ENCODE results near the gene WDFY2. TPM values are rescaled to one million over a fixed set of nuclear protein-coding genes. Genes with fewer than 3 reads are reported as not detected.

The WDFY2 gene
- total RNA-seq, 1 donor from 2014 or later, result 3.9 TPM

DNA sequence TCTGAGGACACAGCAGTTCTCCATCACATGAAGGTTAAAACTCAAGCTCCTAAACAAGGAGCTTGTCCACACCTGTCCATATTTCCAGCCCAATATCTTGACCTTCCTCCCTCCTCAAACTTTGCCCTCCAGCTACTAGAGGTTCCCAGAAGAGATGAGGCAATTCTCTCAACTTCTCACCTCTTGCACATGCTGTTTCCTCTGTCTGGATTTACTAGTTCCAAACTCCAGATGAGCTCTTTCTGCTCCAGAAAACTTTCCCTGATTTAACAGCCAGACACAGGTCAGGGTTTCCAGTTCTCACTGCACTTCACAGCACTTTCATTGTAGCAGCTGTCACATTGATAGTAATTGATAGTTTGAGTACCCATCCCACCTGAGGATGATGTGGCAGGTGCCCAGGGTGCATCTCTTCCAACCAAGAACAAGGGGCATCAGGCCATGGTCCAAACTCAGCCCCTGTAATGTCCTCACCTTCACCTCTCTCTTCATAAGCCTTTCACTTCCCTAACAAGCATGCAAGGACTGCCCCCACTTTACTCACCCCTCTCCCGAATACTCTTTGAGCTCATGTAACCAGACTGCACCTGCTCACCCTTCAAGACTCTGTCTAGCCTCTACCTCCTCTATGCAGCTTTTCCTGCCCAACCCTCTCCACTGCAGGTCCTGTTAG is 3.0 kb upstream of the WDFY2 start:
- no peak overlapping the region for H3K4me3 Mint-ChIP-seq (ENCODE audit: unreplicated experiment)
- H3K27ac Mint-ChIP-seq (ENCODE audit: unreplicated experiment), result no peak overlapping the region
- no peaks in the 10 kb centered on the region for H3K27me3 Mint-ChIP-seq (ENCODE audit: low read depth)
- no peak for DNase-seq (ENCODE audit: low spot score)
- H3K4me1 Mint-ChIP-seq (ENCODE audit: low read depth), result peaks cover 14% of the 10 kb centered on the region
- TF ChIP-seq, protein P1, sequence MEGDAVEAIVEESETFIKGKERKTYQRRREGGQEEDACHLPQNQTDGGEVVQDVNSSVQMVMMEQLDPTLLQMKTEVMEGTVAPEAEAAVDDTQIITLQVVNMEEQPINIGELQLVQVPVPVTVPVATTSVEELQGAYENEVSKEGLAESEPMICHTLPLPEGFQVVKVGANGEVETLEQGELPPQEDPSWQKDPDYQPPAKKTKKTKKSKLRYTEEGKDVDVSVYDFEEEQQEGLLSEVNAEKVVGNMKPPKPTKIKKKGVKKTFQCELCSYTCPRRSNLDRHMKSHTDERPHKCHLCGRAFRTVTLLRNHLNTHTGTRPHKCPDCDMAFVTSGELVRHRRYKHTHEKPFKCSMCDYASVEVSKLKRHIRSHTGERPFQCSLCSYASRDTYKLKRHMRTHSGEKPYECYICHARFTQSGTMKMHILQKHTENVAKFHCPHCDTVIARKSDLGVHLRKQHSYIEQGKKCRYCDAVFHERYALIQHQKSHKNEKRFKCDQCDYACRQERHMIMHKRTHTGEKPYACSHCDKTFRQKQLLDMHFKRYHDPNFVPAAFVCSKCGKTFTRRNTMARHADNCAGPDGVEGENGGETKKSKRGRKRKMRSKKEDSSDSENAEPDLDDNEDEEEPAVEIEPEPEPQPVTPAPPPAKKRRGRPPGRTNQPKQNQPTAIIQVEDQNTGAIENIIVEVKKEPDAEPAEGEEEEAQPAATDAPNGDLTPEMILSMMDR (IDR thresholded peaks at IDR 0.05), result no peak
- H3K36me3 Mint-ChIP-seq (ENCODE audit: low read depth), result no peaks in the 10 kb centered on the region
- no peaks in the 10 kb centered on the region for H3K9me3 Mint-ChIP-seq (ENCODE audit: low read depth)

DNA sequence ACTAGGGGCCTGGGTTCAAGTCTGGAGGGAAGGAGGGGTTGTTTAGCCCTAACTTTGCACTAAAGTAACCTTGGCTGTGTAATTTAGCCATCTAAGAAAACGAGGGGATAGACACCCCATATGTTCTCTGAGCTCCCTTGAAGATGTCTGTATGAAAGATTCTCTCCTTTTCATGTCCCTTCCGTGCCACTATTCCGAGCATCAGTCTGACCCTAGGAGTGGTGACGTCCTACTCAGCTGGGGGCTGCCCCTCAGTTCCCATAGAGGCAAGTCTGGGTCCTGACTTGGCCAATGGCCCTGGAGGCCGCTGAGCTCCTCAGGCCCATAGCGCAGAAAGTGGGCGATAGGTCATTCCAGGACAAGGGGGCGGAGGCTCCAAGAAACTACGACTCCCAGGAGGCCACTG is 790 bp upstream of the WDFY2 start:
- peak overlapping the region; percentile 87 for H3K4me3 Mint-ChIP-seq (ENCODE audit: unreplicated experiment)
- no peaks in the 10 kb centered on the region for H3K9me3 Mint-ChIP-seq (ENCODE audit: low read depth)
- no peaks in the 10 kb centered on the region for H3K36me3 Mint-ChIP-seq (ENCODE audit: low read depth)
- H3K27ac Mint-ChIP-seq (ENCODE audit: unreplicated experiment), result peak overlapping the region; percentile 93
- TF ChIP-seq, protein P1 (IDR thresholded peaks at IDR 0.05), result no peak
- DNase-seq (ENCODE audit: low spot score), result no peak
- H3K27me3 Mint-ChIP-seq (ENCODE audit: low read depth), result no peaks in the 10 kb centered on the region
- H3K4me1 Mint-ChIP-seq (ENCODE audit: low read depth), result peaks cover 16% of the 10 kb centered on the region

DNA sequence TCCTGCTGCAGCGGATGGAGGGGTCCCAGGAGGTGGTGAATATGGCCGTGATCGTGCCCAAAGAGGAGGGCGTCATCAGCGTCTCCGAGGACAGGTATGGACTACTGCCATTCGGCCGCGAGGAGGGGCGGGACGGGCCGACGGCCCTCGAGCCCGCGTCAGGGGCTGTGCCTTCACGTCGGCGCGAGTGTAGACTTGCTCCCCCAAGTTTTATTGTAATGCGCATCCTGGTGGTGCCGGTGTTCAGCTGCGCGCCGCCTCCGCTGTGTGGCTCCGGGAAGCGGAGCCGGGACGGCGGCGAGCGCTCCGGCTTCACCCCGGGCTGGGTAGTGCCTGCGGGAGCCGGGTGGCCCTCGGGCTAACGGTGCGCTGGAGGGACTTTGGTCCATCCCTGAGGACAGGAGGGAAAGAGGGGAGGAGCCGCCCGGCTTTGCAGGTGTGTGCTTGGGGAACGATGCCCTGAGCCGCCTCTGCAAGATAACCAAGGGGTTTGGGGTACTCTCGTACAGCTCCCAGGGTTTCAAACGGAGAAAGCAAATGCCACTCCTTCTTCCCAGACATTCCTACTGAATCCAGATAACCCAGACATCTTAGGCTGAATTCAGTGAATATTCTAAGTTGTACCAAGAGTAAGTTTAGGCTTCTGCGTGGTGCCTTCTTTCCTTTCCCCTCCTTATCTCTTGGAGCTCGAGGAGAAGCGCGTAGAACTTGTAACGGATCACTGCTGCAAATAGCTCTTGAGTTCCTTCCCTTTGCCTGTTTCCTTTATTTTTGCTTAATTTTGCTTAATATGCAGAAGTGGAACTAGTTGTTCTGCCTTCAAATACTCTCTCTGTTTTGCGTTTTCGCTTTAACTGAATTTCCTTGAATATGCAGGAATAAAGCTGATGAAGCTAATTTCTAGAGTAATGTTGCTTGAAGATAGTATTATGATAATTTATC is 740 bp downstream of the WDFY2 start:
- TF ChIP-seq, protein P1 (IDR thresholded peaks at IDR 0.05), result peak; percentile 62
- Mint-ChIP-seq H3K36me3 (ENCODE audit: low read depth) (no peaks in the 10 kb centered on the region), H3K4me3 (ENCODE audit: unreplicated experiment) (peak overlapping the region; percentile 87), H3K27ac (ENCODE audit: unreplicated experiment) (peak overlapping the region; percentile 52), H3K4me1 (ENCODE audit: low read depth) (peaks cover 29% of the 10 kb centered on the region), H3K9me3 (ENCODE audit: low read depth) (no peaks in the 10 kb centered on the region), H3K27me3 (ENCODE audit: low read depth) (no peaks in the 10 kb centered on the region)
- peak; percentile 92 for DNase-seq (ENCODE audit: low spot score)

DNA sequence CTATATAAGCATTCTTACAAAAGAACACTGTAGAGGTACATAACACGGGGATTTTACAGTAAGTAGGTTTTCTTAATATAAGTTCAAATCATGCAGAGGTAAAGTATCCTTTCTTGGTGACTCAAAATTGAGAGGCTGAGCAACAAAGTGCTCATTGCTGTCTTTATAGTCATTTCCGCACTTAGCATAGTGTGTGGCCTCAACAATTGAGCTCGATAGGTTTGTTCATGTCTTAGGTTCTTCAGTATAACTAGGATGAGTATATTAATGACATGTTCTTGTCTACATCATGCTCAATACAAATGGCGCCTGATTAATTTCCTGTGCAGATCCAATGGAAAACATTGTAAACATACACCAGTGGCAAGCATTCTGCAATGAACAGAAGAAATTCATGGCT is 1.4 kb downstream of the WDFY2 start:
- peaks cover 36% of the 10 kb centered on the region for H3K4me1 Mint-ChIP-seq (ENCODE audit: low read depth)
- no peaks in the 10 kb centered on the region for H3K36me3 Mint-ChIP-seq (ENCODE audit: low read depth)
- DNase-seq (ENCODE audit: low spot score), result no peak
- H3K9me3 Mint-ChIP-seq (ENCODE audit: low read depth), result no peaks in the 10 kb centered on the region
- peak overlapping the region; percentile 87 for H3K4me3 Mint-ChIP-seq (ENCODE audit: unreplicated experiment)
- TF ChIP-seq, protein P1 (IDR thresholded peaks at IDR 0.05), result no peak
- no peaks in the 10 kb centered on the region for H3K27me3 Mint-ChIP-seq (ENCODE audit: low read depth)
- H3K27ac Mint-ChIP-seq (ENCODE audit: unreplicated experiment), result peak overlapping the region; percentile 52

DNA sequence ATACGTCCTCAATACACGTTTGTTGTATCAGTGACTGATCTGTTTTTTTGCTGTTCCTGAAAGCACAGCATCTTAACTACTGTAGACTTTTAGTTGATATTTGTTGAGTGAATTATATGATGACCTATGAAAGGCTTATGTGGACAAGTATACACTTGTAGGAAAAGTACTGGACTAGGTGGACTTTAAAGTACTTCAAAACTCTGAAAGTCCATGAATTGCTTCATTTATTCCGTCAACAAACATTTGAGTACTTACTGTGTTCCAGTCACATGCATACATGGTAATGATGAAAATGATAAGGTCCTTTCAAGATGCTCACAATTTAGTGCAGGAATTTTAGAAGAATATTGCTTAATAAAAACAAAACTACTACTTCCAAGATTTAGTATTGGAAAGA is 3.1 kb downstream of the WDFY2 start:
- DNase-seq (ENCODE audit: low spot score), result no peak
- Mint-ChIP-seq H3K4me1 (ENCODE audit: low read depth) (peaks cover 47% of the 10 kb centered on the region), H3K27me3 (ENCODE audit: low read depth) (no peaks in the 10 kb centered on the region), H3K36me3 (ENCODE audit: low read depth) (no peaks in the 10 kb centered on the region), H3K4me3 (ENCODE audit: unreplicated experiment) (no peak overlapping the region), H3K27ac (ENCODE audit: unreplicated experiment) (no peak overlapping the region), H3K9me3 (ENCODE audit: low read depth) (no peaks in the 10 kb centered on the region)
- TF ChIP-seq, protein P1 (IDR thresholded peaks at IDR 0.05), result no peak

All from chondrocyte (in vitro differentiated cells).